Measurements from ENCODE around the gene RBMS3.

The RBMS3 gene

GRCh38 chr3:29679944-29680343, 399.1 kb downstream of the RBMS3 start:
- no peaks in the 10 kb centered on the region for H3K9me3 ChIP-seq (ENCODE audit: low read length)
- no peak overlapping the region for H3K27ac ChIP-seq (ENCODE audit: low read depth, low read length)
- H3K4me3 ChIP-seq (ENCODE audit: low read depth in 1 of 2, low read length in 2 of 2) = no peak overlapping the region
- H3K36me3 ChIP-seq (ENCODE audit: insufficient read depth, low read length) = no peaks in the 10 kb centered on the region
- H3K4me1 ChIP-seq (ENCODE audit: insufficient read depth, low read length) = peaks cover 19% of the 10 kb centered on the region
- H3K9ac ChIP-seq (ENCODE audit: low read length) = no peak overlapping the region
- no peaks in the 10 kb centered on the region for H3K27me3 ChIP-seq (ENCODE audit: control insufficient read depth in 1 of 2, insufficient read depth in 2 of 2, low read length in 2 of 2)

- Histone ChIP-seq H3K4me1 (ENCODE audit: insufficient read depth, low read length) (peaks cover 19% of the 10 kb centered on the region), H3K9me3 (ENCODE audit: low read length) (no peaks in the 10 kb centered on the region), H3K27me3 (ENCODE audit: control insufficient read depth in 1 of 2, insufficient read depth in 2 of 2, low read length in 2 of 2) (no peaks in the 10 kb centered on the region), H3K4me3 (ENCODE audit: low read depth in 1 of 2, low read length in 2 of 2) (no peak overlapping the region), H3K9ac (ENCODE audit: low read length) (no peak overlapping the region), H3K27ac (ENCODE audit: low read depth, low read length) (no peak overlapping the region), H3K36me3 (ENCODE audit: insufficient read depth, low read length) (no peaks in the 10 kb centered on the region)
Observed at GRCh38 chr3:29683018-29683993, 402.4 kb downstream of the RBMS3 start.

GRCh38 chr3:29686889-29687592, 406.2 kb downstream of the RBMS3 start:
- no peaks in the 10 kb centered on the region for H3K9me3 ChIP-seq (ENCODE audit: low read length)
- no peaks in the 10 kb centered on the region for H3K36me3 ChIP-seq (ENCODE audit: insufficient read depth, low read length)
- no peak overlapping the region for H3K27ac ChIP-seq (ENCODE audit: low read depth, low read length)
- no peak overlapping the region for H3K4me3 ChIP-seq (ENCODE audit: low read depth in 1 of 2, low read length in 2 of 2)
- peaks cover 28% of the 10 kb centered on the region for H3K4me1 ChIP-seq (ENCODE audit: insufficient read depth, low read length)
- H3K9ac ChIP-seq (ENCODE audit: low read length) = no peak overlapping the region
- no peaks in the 10 kb centered on the region for H3K27me3 ChIP-seq (ENCODE audit: control insufficient read depth in 1 of 2, insufficient read depth in 2 of 2, low read length in 2 of 2)

GRCh38 chr3:29690686-29691353, 409.9 kb downstream of the RBMS3 start:
- no peak overlapping the region for H3K9ac ChIP-seq (ENCODE audit: low read length)
- H3K27me3 ChIP-seq (ENCODE audit: control insufficient read depth in 1 of 2, insufficient read depth in 2 of 2, low read length in 2 of 2) = no peaks in the 10 kb centered on the region
- H3K27ac ChIP-seq (ENCODE audit: low read depth, low read length) = no peak overlapping the region

GRCh38 chr3:29693863-29694262, 413.0 kb downstream of the RBMS3 start:
- Histone ChIP-seq H3K9ac (ENCODE audit: low read length) (no peak overlapping the region), H3K27me3 (ENCODE audit: control insufficient read depth in 1 of 2, insufficient read depth in 2 of 2, low read length in 2 of 2) (no peaks in the 10 kb centered on the region), H3K4me3 (ENCODE audit: low read depth in 1 of 2, low read length in 2 of 2) (no peak overlapping the region), H3K36me3 (ENCODE audit: insufficient read depth, low read length) (no peaks in the 10 kb centered on the region), H3K27ac (ENCODE audit: low read depth, low read length) (no peak overlapping the region), H3K4me1 (ENCODE audit: insufficient read depth, low read length) (peaks cover 62% of the 10 kb centered on the region), H3K9me3 (ENCODE audit: low read length) (no peaks in the 10 kb centered on the region)

More at GRCh38 chr3:29690686-29691353, 409.9 kb downstream of the RBMS3 start:
- Histone ChIP-seq H3K4me1 (ENCODE audit: insufficient read depth, low read length) (peaks cover 36% of the 10 kb centered on the region), H3K36me3 (ENCODE audit: insufficient read depth, low read length) (no peaks in the 10 kb centered on the region), H3K9me3 (ENCODE audit: low read length) (no peaks in the 10 kb centered on the region), H3K4me3 (ENCODE audit: low read depth in 1 of 2, low read length in 2 of 2) (no peak overlapping the region)

GRCh38 chr3:29694331-29694730, 413.5 kb downstream of the RBMS3 start:
- peaks cover 62% of the 10 kb centered on the region for H3K4me1 ChIP-seq (ENCODE audit: insufficient read depth, low read length)
- H3K27ac ChIP-seq (ENCODE audit: low read depth, low read length) = no peak overlapping the region
- no peaks in the 10 kb centered on the region for H3K27me3 ChIP-seq (ENCODE audit: control insufficient read depth in 1 of 2, insufficient read depth in 2 of 2, low read length in 2 of 2)
- no peak overlapping the region for H3K9ac ChIP-seq (ENCODE audit: low read length)
- no peaks in the 10 kb centered on the region for H3K9me3 ChIP-seq (ENCODE audit: low read length)
- no peak overlapping the region for H3K4me3 ChIP-seq (ENCODE audit: low read depth in 1 of 2, low read length in 2 of 2)
- H3K36me3 ChIP-seq (ENCODE audit: insufficient read depth, low read length) = no peaks in the 10 kb centered on the region

GRCh38 chr3:29694783-29695182, 413.9 kb downstream of the RBMS3 start:
- Histone ChIP-seq H3K27ac (ENCODE audit: low read depth, low read length) (peak overlapping the region; percentile 74), H3K9ac (ENCODE audit: low read length) (no peak overlapping the region), H3K27me3 (ENCODE audit: control insufficient read depth in 1 of 2, insufficient read depth in 2 of 2, low read length in 2 of 2) (no peaks in the 10 kb centered on the region), H3K9me3 (ENCODE audit: low read length) (no peaks in the 10 kb centered on the region), H3K36me3 (ENCODE audit: insufficient read depth, low read length) (no peaks in the 10 kb centered on the region), H3K4me1 (ENCODE audit: insufficient read depth, low read length) (peaks cover 62% of the 10 kb centered on the region), H3K4me3 (ENCODE audit: low read depth in 1 of 2, low read length in 2 of 2) (no peak overlapping the region)

- Histone ChIP-seq H3K27ac (ENCODE audit: low read depth, low read length) (peak overlapping the region; percentile 74), H3K27me3 (ENCODE audit: control insufficient read depth in 1 of 2, insufficient read depth in 2 of 2, low read length in 2 of 2) (no peaks in the 10 kb centered on the region)
Observed at GRCh38 chr3:29695201-29695600, 414.3 kb downstream of the RBMS3 start.

GRCh38 chr3:29695643-29696198, 414.9 kb downstream of the RBMS3 start:
- H3K4me3 ChIP-seq (ENCODE audit: low read depth in 1 of 2, low read length in 2 of 2) = no peak overlapping the region
- no peaks in the 10 kb centered on the region for H3K27me3 ChIP-seq (ENCODE audit: control insufficient read depth in 1 of 2, insufficient read depth in 2 of 2, low read length in 2 of 2)
- no peaks in the 10 kb centered on the region for H3K9me3 ChIP-seq (ENCODE audit: low read length)
- peaks cover 57% of the 10 kb centered on the region for H3K4me1 ChIP-seq (ENCODE audit: insufficient read depth, low read length)
- H3K36me3 ChIP-seq (ENCODE audit: insufficient read depth, low read length) = no peaks in the 10 kb centered on the region
- no peak overlapping the region for H3K9ac ChIP-seq (ENCODE audit: low read length)
- H3K27ac ChIP-seq (ENCODE audit: low read depth, low read length) = peak overlapping the region; percentile 74

More at GRCh38 chr3:29695201-29695600, 414.3 kb downstream of the RBMS3 start:
- no peaks in the 10 kb centered on the region for H3K36me3 ChIP-seq (ENCODE audit: insufficient read depth, low read length)
- H3K4me1 ChIP-seq (ENCODE audit: insufficient read depth, low read length) = peaks cover 62% of the 10 kb centered on the region
- H3K9me3 ChIP-seq (ENCODE audit: low read length) = no peaks in the 10 kb centered on the region
- H3K9ac ChIP-seq (ENCODE audit: low read length) = no peak overlapping the region
- H3K4me3 ChIP-seq (ENCODE audit: low read depth in 1 of 2, low read length in 2 of 2) = no peak overlapping the region

- Histone ChIP-seq H3K36me3 (ENCODE audit: insufficient read depth, low read length) (no peaks in the 10 kb centered on the region), H3K9me3 (ENCODE audit: low read length) (no peaks in the 10 kb centered on the region), H3K9ac (ENCODE audit: low read length) (no peak overlapping the region), H3K4me3 (ENCODE audit: low read depth in 1 of 2, low read length in 2 of 2) (no peak overlapping the region), H3K27me3 (ENCODE audit: control insufficient read depth in 1 of 2, insufficient read depth in 2 of 2, low read length in 2 of 2) (no peaks in the 10 kb centered on the region), H3K4me1 (ENCODE audit: insufficient read depth, low read length) (peaks cover 53% of the 10 kb centered on the region), H3K27ac (ENCODE audit: low read depth, low read length) (peak overlapping the region; percentile 74)
Observed at GRCh38 chr3:29696311-29696710, 415.4 kb downstream of the RBMS3 start.

- Histone ChIP-seq H3K9me3 (ENCODE audit: low read length) (no peaks in the 10 kb centered on the region), H3K4me3 (ENCODE audit: low read depth in 1 of 2, low read length in 2 of 2) (no peak overlapping the region), H3K27ac (ENCODE audit: low read depth, low read length) (no peak overlapping the region), H3K36me3 (ENCODE audit: insufficient read depth, low read length) (no peaks in the 10 kb centered on the region), H3K4me1 (ENCODE audit: insufficient read depth, low read length) (peaks cover 53% of the 10 kb centered on the region), H3K9ac (ENCODE audit: low read length) (no peak overlapping the region), H3K27me3 (ENCODE audit: control insufficient read depth in 1 of 2, insufficient read depth in 2 of 2, low read length in 2 of 2) (no peaks in the 10 kb centered on the region)
Observed at GRCh38 chr3:29697989-29698388, 417.1 kb downstream of the RBMS3 start.

Measured in muscle layer of colon (tissue), 2 donors.